ENCODE data around the gene HCFC1R1. TPM values are rescaled to one million over a fixed set of nuclear protein-coding genes. Genes with fewer than 3 reads are reported as not detected.

The HCFC1R1 gene
- total and polyA plus RNA-seq, 2 donors from 2014 or later: 61.3 to 332 TPM

- FAIRE-seq (no peak), DNase-seq (peak in 1 of 5 donors; percentile 15)
- Histone ChIP-seq H3K4me3 (ENCODE audit: low read length in 3 of 3) (no peak overlapping the region), H3K27me3 (ENCODE audit: control insufficient read depth, insufficient read depth, low read length) (no peaks in the 10 kb centered on the region), H3K27ac (ENCODE audit: low read depth in 2 of 2, low read length in 2 of 2) (no peak overlapping the region), H3K4me1 (ENCODE audit: control insufficient read depth in 2 of 3, insufficient read depth in 2 of 3, low read depth in 1 of 3, low read length in 3 of 3) (peaks cover 0 to 24% (median 12%) of the 10 kb centered on the region in 3 donors), H3K36me3 (ENCODE audit: control insufficient read depth in 2 of 3, insufficient read depth in 3 of 3, low read length in 3 of 3) (no peaks in the 10 kb centered on the region), H3K9me3 (ENCODE audit: control insufficient read depth in 2 of 3, insufficient read depth in 1 of 3, low read length in 3 of 3) (no peaks in the 10 kb centered on the region), H3K9ac (ENCODE audit: low read length in 3 of 3) (no peak overlapping the region)
- TF ChIP-seq CTCF (IDR thresholded peaks at IDR 0.05; ENCODE audit: borderline replicate concordance, extremely low read depth, insufficient read depth): no peak
- intact Hi-C loops (cut with DNase I): loop anchor here (10.0 kb wide), 1 partner anchor 51 kb away; the partner anchor contains the start of gene ZNF205
Measured at GRCh38 chr16:3063625-3064386, 40.1 kb upstream of the HCFC1R1 start.

GRCh38 chr16:3062553-3062952 lies 38.8 kb upstream of the HCFC1R1 start:
- Histone ChIP-seq H3K27me3 (ENCODE audit: control insufficient read depth, insufficient read depth, low read length) (no peaks in the 10 kb centered on the region), H3K36me3 (ENCODE audit: control insufficient read depth in 2 of 3, insufficient read depth in 3 of 3, low read length in 3 of 3) (no peaks in the 10 kb centered on the region), H3K4me3 (ENCODE audit: low read length in 3 of 3) (no peak overlapping the region), H3K9ac (ENCODE audit: low read length in 3 of 3) (no peak overlapping the region), H3K27ac (ENCODE audit: low read depth in 2 of 2, low read length in 2 of 2) (no peak overlapping the region), H3K4me1 (ENCODE audit: control insufficient read depth in 2 of 3, insufficient read depth in 2 of 3, low read depth in 1 of 3, low read length in 3 of 3) (peaks cover 0 to 25% (median 12%) of the 10 kb centered on the region in 3 donors), H3K9me3 (ENCODE audit: control insufficient read depth in 2 of 3, insufficient read depth in 1 of 3, low read length in 3 of 3) (no peaks in the 10 kb centered on the region)
- DNase-seq (no peak), FAIRE-seq (no peak)
- intact Hi-C loops (cut with DNase I): loop anchor here (10.0 kb wide), 1 partner anchor 52 kb away; the partner anchor contains the start of gene ZNF205
- no peak for TF ChIP-seq CTCF (IDR thresholded peaks at IDR 0.05; ENCODE audit: borderline replicate concordance, extremely low read depth, insufficient read depth)

- Histone ChIP-seq H3K9ac (ENCODE audit: low read length in 3 of 3) (peak overlapping the region in 1 of 3 donors; percentile 83), H3K4me3 (ENCODE audit: low read length in 3 of 3) (no peak overlapping the region), H3K4me1 (ENCODE audit: control insufficient read depth in 2 of 3, insufficient read depth in 2 of 3, low read depth in 1 of 3, low read length in 3 of 3) (peaks cover 0 to 16% (median 12%) of the 10 kb centered on the region in 3 donors), H3K9me3 (ENCODE audit: control insufficient read depth in 2 of 3, insufficient read depth in 1 of 3, low read length in 3 of 3) (no peaks in the 10 kb centered on the region), H3K27me3 (ENCODE audit: control insufficient read depth, insufficient read depth, low read length) (no peaks in the 10 kb centered on the region), H3K36me3 (ENCODE audit: control insufficient read depth in 2 of 3, insufficient read depth in 3 of 3, low read length in 3 of 3) (no peaks in the 10 kb centered on the region), H3K27ac (ENCODE audit: low read depth in 2 of 2, low read length in 2 of 2) (peak overlapping the region; percentile 77 to 84)
- DNase-seq (peak in 1 of 5 donors; percentile 53), FAIRE-seq (no peak)
- no peak for TF ChIP-seq CTCF (IDR thresholded peaks at IDR 0.05; ENCODE audit: borderline replicate concordance, extremely low read depth, insufficient read depth)
- intact Hi-C loops (cut with DNase I): loop anchor here (10.0 kb wide), 1 partner anchor 54 kb away; the partner anchor contains the start of gene ZNF205
Measured at GRCh38 chr16:3060339-3061127, 36.8 kb upstream of the HCFC1R1 start.
